Right ventricle myocardium superior (tissue), 1 donor: ENCODE data around the gene FAM53A. TPM values are rescaled to one million over a fixed set of nuclear protein-coding genes. Genes with fewer than 3 reads are reported as not detected.

Experiments used
- ATAC-seq: fragments of 200-7000 bp; cut with Tn5 transposase; one replicate; pipeline ENCODE4 v1.9.1; 2020; ENCODE audit warnings: mild to moderate bottlenecking; ENCODE audit not compliant: poor library complexity
- DNase-seq: peaks from one replicate; pipeline ENCODE4 v3.0.0-alpha.2; 2020
- intact Hi-C: fragments of 100-400 bp; cut with DNase I; formaldehyde crosslinking; loops from one replicate; pipeline ENCODE4 v1.11.2; 2022
- total RNA-seq: library from RNA; stranded (reverse); fragmentation: NEBNext Ultra II Directional; extraction: Animal tissue kit (Norgen Biotek cat#: 25700); gene quantifications from one replicate; pipeline ENCODE4 v1.2.1, GENCODE V29; 2021
- donor health status: DM: no; HTN: yes; CAD: no; lungs with severe emphysema.

The FAM53A gene
- total RNA-seq, 1 donor from 2014 or later = 1.0 TPM

DNA sequence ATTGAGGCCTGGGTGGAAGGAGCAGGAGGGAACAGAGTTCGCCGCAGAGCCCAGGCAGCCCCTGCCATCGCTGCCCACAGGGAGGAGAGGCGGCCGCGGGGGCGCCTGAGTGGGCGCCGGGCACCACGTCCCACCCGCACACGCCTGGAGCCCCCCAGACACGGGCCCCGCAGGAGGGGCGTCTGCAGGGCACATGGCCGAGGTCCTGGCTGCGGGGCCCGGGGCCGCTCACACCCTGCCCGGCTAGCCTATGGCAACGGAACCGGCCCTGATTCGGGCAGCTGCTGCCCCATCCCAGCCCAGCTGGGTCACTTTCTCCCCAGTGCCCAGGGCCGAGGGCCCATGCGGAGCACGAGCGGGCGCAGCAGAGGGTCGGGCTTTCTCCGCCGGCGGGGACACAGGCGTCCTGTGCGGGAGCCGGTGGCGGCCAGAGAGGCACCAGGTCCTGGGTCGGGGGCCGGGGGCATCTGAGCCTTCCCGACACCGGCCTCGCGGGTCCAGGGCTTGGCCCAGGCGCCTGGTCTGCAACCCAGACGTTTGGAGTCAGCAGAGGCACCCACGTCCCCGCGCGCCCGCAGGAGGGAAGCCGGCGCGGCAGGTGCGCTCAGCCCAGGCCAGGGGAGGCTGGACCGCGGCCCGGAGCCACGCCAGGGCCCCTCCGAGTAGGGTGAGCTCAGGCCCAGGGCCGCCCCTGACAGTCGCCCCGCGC, 91.2 kb downstream of the FAM53A start:
- ATAC-seq = no peak
- intact Hi-C loops = no loop called here
- DNase-seq = peak; percentile 27

DNA sequence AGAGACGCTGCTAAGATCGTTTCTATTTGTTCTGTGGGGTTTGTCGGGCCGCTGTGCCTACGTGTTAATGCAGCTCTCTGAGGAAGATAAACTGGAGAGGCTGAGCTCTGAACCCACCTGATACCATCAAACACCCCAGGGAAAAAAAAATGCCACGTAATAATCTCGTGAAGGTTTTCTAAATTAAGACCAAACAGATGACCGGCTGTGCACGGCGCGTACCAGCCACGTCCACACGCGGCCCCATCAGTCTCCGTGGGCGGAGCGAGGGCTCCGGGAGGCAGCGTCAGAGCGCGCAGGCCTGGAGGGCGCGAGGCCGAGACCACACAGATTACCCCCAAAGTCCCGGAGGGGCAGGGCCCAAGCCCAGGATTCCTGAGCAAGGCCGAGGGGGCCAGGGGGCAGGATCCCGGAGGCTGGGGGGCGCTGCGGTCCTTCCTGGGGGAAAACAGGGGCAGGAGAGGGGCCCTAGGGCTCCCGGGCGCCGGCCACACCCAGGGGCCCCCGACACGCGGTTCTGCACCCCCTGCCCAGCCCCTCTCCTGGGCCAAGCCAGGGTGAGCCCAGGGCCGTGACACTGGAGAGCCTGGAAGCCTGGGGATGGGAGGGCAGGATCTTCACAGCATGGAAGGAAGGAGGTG, 91.9 kb downstream of the FAM53A start:
- intact Hi-C loops = no loop called here
- ATAC-seq (no peak), DNase-seq (peak; percentile 21)

DNA sequence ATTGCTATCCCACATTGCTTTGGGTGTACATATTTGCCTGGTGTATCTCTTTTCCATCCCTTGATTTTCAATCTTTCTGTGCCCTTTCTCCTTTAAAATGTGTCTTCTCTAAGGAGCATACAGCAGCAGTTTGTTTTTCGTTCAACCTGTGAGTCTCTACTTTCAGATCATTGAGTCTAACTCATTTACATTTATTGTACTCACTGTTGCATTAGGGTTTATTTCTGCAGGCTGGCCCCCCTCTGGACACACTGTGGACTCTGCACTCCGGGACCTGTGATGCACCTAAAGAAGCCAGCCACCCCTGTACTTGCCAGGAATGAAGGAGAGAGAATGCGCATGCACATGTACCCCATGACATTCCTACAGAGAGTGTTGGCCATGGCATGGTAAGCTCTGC, 93.0 kb downstream of the FAM53A start:
- DNase-seq (no peak), ATAC-seq (no peak)
- intact Hi-C loops = no loop called here

DNA sequence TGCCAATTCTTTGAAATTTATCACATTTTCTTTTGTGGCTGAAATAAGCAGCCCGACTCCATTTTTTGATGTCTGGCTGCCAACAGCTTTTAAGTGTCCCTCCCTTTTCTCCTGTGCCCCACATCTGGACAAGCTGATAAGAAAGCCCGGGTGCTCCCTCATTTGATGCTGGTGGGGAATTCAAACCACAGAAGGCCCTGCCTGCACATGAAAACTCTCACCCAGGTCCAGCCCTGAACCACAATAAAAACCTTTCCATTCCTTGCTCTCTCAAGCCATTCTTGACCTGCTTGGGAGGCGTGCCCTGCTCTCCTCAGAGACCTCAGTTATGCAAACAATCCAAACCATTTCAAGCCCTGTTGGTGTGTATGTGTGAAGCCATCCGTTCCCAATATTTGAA, 93.9 kb downstream of the FAM53A start:
- intact Hi-C loops = no loop called here
- DNase-seq (no peak), ATAC-seq (no peak)

Other genes starting within 250 kb of the FAM53A start
- 12.6 TPM for gene SLBP, start 28.0 kb upstream of the FAM53A start, total RNA-seq
- 28.6 TPM for gene TMEM129, start 37.0 kb upstream of the FAM53A start, total RNA-seq
- 7.0 TPM for gene TACC3, start 37.2 kb upstream of the FAM53A start, total RNA-seq
- 2.9 TPM for gene FGFR3, start 109.0 kb upstream of the FAM53A start, total RNA-seq
- 41.8 TPM for gene LETM1, start 171.8 kb upstream of the FAM53A start, total RNA-seq
- gene NSD2, start 187.1 kb upstream of the FAM53A start, total RNA-seq = 32.6 TPM